GM12801 (cell line): ENCODE measurements around the gene CS.

Source experiments
- TF ChIP-seq, protein P1 (sequence below): IDR thresholded peaks from one replicate; pipeline ENCODE4 v1.5.1; 2011; ENCODE audit warnings: control low read depth; ENCODE audit not compliant: insufficient read length; ENCODE audit errors: extremely low read depth

Gene CS

DNA sequence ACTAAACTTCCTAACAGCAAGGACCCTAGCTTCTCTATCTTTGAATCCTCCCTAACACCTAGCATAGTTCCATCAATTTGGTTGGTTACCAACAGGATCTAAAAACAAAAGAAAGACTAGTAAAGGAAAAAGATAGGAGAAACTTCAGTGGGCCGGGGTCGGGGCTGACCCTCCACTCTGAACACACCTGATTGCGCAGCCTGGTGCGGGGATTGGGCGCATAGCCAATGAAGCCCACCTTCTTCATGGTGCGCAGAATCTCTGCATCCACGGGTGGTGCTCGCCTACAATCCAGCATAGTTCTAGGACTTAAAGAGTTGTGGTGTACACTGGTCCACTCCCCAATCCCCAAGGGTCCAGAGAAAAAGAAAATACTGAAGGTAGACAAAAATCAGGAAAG is 26.0 kb upstream of the CS start:
- TF ChIP-seq, protein P1, sequence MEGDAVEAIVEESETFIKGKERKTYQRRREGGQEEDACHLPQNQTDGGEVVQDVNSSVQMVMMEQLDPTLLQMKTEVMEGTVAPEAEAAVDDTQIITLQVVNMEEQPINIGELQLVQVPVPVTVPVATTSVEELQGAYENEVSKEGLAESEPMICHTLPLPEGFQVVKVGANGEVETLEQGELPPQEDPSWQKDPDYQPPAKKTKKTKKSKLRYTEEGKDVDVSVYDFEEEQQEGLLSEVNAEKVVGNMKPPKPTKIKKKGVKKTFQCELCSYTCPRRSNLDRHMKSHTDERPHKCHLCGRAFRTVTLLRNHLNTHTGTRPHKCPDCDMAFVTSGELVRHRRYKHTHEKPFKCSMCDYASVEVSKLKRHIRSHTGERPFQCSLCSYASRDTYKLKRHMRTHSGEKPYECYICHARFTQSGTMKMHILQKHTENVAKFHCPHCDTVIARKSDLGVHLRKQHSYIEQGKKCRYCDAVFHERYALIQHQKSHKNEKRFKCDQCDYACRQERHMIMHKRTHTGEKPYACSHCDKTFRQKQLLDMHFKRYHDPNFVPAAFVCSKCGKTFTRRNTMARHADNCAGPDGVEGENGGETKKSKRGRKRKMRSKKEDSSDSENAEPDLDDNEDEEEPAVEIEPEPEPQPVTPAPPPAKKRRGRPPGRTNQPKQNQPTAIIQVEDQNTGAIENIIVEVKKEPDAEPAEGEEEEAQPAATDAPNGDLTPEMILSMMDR, result no peak

DNA sequence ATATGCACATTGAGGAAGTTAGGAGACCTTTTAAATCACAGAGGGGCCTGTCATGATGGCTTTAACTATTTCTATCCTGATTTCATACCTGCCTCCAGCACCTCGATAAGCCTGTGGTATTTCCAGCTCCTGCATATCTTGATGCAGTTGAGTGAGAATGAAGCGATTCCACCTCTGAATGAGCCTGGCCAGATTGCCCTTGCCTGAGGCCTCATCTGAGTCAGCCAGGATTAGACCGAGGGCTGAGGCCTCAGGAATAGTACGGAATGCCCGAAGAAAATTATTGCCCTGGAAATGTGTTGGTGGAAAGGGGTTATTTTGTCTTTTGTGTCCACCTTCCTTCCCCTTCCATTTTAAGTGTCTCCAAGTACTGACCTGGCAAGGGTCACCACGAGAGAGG is 24.1 kb upstream of the CS start:
- TF ChIP-seq, protein P1, result no peak

DNA sequence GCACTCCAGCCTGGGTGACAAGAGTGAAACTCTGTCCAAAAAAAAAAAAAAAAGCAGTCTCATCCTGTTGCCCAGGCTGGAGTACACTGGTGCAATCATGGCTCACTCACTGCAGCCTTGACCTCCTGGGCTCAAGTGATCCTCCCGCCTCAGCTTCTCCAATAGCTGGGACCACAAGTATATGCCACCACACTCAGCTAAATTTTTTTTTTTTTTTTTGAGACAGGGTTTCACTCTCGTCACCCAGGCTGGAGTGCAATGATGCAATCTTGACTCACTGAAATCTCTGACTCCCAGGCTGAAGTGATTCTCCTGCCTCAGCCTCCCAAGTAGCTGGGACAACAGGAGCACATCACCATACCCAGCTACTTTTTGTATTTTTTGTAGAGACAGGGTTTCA is 20.9 kb upstream of the CS start:
- TF ChIP-seq, protein P1, result no peak

DNA sequence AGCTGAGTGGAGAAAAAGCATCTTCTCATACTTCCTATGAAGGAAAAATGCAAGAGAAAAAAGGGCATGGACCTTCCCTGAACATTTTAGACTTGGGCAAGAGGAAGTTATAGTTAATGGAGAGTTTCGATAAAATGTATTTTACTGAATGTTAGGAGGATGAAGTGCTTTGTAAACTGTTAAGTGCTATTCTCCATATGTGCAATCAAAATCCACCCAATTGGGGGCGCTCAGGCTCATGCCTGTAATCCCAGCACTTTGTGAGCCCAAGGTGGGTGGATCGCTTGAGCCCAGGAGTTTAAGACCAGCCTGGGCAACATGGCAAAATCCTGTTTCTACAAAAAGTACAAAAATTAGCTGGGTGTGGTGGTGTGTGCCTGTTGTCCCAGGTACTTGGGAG is 17.5 kb upstream of the CS start:
- TF ChIP-seq, protein P1, result no peak

DNA sequence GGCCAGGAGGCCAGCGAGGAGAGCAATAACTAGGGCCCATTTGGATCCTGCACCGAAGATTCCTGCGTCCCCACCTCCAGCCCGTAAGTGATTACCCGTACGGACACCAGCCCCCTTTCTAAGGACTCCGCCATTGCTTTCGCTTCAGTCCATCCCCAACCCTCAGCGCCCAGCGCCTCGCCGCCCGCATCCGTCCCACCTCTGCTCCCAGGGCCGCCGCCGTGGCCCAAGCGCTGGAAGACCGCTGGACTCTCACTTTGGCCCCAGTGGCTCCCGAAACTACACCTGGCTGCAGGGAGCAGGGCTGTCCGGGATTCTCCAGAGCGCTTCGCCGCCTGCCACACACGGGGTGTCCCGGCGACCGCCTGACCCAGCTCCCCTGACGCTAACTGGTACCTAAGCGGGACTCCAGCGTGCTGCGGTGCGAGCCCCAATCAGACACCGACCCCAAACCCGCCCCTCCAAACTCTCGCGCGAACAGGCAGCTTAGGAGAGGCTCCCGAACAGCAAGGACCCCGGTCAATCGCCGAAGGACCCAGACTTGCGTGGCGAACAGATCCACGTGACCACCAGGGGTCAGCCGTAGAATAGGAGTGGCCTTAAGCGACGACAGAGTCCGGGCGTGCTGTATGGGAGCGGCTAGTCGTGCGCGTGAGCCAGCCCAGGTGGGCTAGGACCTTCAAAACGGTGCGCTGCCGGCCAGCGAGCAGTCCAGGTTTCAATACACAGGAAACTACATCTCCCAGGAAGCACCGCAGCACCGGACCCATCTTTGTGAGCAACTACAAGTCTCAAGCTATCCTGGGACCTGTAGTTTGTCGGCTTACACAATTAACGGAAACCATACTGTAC is 15.7 kb upstream of the CS start, which contains the start of gene CNPY2:
Gene CNPY2, minus strand, starts transcription at position 367 of the 852 bp plus-strand sequence. CDS start 771 bp downstream, outside the sequence.
- TF ChIP-seq, protein P1, result no peak

DNA sequence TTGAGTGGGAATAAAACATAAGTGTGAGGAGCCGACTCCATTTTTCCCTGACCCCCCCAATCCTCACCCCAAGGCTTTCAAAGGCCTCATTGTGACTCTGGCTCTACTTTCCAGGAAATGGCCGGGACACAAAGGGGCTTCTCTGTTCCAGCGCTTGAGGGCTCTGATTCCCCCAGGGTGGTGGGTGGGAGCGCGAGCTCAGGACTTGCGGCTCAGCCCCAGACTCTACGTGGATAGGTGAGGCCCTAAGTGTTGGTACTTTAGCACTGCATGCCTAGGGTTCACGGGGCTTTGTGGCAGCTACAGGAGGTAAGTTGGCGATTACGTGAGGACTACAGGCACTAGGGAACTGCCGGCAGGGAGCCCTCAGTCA is 15.1 kb upstream of the CS start:
- TF ChIP-seq, protein P1, result no peak

DNA sequence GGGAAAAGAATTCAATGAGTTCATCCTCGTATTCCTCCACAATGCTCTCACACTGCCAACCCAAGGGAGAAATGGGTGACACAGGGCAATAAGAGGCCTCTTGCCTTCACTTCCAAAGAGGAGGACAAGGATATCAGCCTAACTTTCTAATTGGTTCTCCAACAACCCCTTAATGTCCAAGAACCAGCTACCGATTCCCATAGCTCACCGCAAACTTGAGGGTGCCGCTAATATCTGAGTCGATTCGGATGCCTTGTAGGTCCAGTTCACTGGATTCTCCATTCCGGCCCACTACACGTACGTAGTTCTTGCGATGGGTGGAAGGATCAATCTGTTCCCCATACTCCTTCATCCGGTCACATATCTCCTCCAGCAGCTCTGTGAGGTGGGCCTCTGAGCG is 10.9 kb upstream of the CS start:
- TF ChIP-seq, protein P1, result no peak

DNA sequence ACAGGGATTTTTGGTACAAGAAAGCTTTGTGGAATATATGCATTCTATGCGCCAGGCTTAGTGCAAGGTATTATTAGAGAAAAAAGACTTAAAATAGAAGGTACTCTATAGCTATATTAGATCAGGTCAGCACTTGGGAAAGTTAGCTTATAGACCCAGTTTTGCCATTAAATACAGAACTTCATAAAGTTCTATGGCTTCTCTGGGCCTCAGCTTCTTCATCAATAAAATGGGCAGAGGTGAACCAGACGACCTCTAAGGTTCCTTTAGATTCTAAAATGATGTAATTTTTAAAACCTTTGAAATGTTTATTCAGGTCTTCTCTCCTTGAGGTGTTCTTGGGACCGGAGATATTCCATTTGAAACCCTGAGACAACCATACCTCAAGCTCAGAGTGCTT is 8.6 kb upstream of the CS start:
- TF ChIP-seq, protein P1, result no peak
